ENCODE results near the gene RPN2.
"Not testable (repeated sequence)": the region's sequence is repeated elsewhere in the genome, so short reads cannot be mapped to it uniquely, and the experiment has no call there.

RPN2 gene

DNA sequence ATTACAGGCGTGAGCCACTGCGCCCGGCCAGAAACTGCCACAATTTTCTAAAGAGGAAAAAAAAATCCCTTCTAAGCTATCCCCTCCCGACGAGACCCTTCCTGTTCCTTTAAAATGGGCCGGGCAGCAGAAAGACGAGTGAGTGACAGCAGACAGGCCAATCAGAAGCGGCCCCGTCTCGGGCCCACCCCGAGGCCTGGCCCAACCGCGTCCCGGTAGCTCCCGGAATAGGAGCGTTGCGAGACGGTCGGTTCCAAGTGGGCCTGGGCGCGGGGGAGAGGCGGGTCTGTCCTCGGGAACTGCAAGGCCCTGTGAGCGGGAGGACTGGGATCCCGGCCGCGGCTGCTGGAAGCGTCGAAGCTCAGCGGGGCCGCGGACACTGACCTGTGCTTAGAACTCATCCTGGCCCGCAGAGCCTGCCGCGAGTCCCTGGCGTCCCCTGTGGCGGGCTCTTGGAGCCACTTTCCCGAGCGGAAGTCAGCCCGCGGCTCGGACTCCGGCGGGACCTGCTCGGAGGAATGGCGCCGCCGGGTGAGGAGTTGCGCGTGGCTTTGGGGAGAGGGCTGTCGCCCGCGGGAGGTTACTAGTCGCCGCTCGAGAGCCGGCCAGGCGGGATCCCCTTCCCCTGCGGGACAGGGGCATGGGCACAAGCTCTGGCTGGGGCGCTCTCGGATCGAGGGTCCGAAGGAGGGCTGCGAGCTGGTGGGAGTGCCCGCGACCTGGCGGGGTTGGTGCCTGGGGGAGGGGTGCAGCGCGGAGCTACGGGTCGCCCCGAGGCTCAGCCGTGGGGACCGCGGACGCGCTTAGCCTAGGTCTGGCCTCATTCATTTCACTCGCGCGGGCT, at the start of gene RPN2, which contains the start of gene MROH8:
Gene RPN2, plus strand, starts transcription at position 492 of the 844 bp plus-strand sequence. Its CDS starts 27 bp downstream, at position 519.
Gene MROH8, minus strand, starts transcription at position 710 of the 844 bp plus-strand sequence.
- TF ChIP-seq GATA1 (IDR thresholded peaks at IDR 0.05; ENCODE audit: low read depth, low read length) (no peak), POLR2A (IDR thresholded peaks at IDR 0.05; ENCODE audit: low read length) (peak; percentile 65)
- peak; percentile 97 to 98 for DNase-seq

DNA sequence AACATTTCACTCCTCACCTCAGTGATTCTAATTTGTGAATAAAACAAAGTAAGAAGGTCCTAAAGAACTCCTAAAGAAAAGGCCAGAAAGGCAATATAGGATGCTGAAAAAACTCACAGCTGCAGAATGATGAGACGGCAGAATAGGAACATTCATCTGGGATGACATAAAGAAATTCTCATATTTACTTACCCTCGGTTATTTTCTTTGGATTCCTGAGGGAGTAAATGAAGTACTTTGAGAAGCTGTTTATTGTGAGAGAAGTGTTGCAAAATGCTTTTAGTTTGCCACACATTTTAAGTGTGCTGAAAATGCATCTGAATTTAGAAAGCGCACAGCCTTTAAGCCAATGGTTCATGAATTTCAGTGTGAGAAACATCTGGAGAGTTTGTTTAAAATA, 47.6 kb upstream of the RPN2 start:
- no peak for TF ChIP-seq POLR2A (IDR thresholded peaks at IDR 0.05; ENCODE audit: low read length)
- no peak for TF ChIP-seq GATA1 (IDR thresholded peaks at IDR 0.05; ENCODE audit: low read depth, low read length)
- no peak for DNase-seq

DNA sequence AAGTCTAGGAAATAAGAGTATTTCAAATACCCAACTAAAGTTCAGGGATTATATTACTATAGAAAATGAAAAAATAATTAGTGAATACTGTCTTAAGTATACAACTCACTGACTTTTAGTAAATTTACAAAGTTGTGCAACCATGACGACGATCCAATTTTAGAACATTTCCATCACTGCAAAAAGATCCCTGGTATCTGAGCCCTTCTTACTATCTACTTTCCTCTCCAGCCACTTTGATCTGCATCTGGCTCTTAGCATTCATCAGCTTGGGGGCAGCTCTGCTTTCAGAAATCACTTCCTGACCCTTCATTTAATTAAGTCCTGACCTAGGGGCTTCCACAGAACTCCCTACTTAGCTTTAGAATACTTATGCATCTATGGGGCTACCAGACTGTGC, 45.2 kb upstream of the RPN2 start:
- TF ChIP-seq GATA1 (IDR thresholded peaks at IDR 0.05; ENCODE audit: low read depth, low read length) = no peak
- TF ChIP-seq POLR2A (IDR thresholded peaks at IDR 0.05; ENCODE audit: low read length) = no peak
- no peak for DNase-seq

DNA sequence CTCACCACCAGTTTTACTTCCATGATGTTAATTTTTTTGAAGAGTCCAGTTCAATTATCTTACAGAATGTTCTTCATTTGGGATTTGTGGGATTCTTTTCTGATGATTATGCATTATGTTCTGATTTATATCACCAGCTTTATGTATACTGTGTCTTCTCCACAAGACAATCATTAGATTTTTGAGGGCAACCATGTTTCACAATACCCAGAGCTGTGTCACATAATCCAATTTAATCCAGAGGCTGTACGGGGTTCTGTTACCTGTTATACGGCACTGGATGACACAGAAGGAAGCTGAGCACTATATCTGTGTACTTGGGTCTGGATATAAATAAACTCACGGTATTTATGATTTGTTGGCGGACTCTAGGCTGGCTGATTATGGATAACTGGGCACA, 41.6 kb upstream of the RPN2 start:
- DNase-seq = no peak
- TF ChIP-seq POLR2A (IDR thresholded peaks at IDR 0.05; ENCODE audit: low read length) (no peak), GATA1 (IDR thresholded peaks at IDR 0.05; ENCODE audit: low read depth, low read length) (no peak)

DNA sequence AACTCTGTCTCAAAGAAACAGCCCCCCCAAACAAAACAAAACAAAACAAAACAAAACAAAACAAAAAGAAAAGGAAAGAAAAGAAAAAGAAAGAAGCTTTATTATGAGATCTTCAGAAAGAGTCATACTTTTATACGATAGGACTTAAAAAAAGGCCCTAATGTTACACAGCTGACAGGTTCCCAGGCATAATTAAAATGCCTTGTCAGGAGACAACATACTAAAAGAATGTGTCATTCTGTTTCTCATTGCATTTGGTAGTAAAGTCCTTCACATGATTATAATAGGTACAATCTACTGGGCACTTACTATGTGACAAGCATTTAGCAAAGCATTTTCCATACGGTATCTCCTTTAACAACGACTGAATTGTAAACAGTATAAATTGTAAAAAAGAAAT, 36.4 kb upstream of the RPN2 start:
- TF ChIP-seq GATA1 (IDR thresholded peaks at IDR 0.05; ENCODE audit: low read depth, low read length) = no peak
- no peak for TF ChIP-seq POLR2A (IDR thresholded peaks at IDR 0.05; ENCODE audit: low read length)
- DNase-seq = no peak

DNA sequence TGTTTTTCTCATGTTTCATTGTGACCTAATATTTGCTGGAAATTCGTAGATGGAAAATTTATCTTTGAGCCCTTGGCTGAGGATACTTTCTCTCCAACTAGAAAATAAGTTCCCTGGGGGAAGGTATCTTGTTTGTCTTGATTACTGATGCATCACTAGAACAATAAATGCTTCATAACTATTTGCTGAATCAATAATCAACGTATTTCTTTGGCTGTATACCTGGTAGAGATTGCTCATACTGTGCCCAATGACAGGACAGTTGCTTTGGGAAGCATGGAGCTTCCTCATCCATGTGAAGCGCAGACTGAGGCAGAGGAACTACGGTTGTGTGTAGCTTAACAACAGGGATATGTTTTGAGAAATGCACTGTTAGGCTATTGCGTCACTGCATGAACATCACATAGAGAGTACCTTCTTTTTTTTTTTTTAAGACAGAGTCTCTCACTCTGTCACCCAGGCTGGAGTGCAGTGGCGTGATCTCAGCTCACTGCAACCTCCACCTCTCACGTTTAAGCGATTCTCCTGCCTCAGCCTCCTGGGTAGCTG, 34.2 kb upstream of the RPN2 start:
- DNase-seq = no peak
- no peak for TF ChIP-seq POLR2A (IDR thresholded peaks at IDR 0.05; ENCODE audit: low read length)
- TF ChIP-seq GATA1 (IDR thresholded peaks at IDR 0.05; ENCODE audit: low read depth, low read length) = no peak

DNA sequence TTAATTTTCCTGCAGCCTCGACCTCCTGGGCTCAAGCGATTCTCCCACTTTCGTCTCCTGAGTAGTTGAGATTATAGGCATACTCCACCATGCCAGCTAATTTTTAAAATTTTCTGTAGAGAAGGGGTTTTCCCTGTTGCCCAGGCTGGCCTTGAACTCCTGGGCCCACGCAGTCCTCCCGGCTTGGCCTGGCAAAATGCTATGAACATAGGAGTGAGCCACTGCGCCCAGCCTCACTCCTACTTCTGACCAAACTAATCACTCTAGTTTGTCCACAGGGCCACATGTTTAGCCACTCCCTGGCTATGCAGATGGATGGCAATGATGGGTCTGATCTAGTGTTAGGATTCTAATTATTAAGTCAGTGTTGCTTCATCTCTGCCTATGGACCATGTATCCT, 31.9 kb upstream of the RPN2 start:
- TF ChIP-seq GATA1 (IDR thresholded peaks at IDR 0.05; ENCODE audit: low read depth, low read length) (no peak), POLR2A (IDR thresholded peaks at IDR 0.05; ENCODE audit: low read length) (no peak)
- DNase-seq = no peak

DNA sequence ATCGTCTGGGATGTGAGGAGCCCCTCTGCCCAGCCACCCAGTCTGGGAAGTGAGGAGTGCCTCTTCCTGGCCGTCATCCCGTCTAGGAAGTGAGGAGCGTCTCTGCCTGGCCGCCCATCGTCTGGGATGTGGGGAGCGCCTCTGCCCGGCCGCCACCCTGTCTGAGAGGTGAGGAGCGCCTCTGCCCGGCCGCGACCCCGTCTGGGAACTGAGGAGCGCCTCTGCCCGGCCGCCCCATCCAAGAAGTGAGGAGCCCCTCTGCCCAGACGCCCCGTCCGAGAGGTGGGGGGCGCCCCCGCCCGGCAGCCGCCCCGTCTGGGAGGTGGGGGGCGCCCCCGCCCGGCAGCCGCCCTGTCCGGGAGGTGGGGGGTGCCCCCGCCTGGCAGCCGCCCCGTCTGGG, 28.3 kb upstream of the RPN2 start:
- DNase-seq = not testable (repeated sequence)

DNA sequence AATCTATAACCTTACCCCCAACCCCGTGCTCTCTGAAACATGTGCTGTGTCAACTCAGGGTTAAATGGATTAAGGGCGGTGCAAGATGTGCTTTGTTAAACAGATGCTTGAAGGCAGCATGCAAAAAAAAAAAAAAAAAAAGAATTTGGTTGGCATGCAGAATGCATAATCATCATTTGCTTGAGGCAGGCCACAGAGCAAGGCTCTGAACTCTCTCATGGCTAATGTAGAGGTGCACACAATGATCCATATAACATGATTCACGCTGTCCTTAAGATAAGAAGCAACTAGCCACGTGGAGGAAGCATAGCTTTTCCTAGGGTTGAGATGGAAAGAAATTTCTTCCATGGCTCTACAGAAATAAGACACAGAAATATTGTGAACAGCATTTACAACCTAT, 27.6 kb upstream of the RPN2 start:
- TF ChIP-seq POLR2A (IDR thresholded peaks at IDR 0.05; ENCODE audit: low read length) = no peak
- TF ChIP-seq GATA1 (IDR thresholded peaks at IDR 0.05; ENCODE audit: low read depth, low read length) = no peak
- DNase-seq = no peak

DNA sequence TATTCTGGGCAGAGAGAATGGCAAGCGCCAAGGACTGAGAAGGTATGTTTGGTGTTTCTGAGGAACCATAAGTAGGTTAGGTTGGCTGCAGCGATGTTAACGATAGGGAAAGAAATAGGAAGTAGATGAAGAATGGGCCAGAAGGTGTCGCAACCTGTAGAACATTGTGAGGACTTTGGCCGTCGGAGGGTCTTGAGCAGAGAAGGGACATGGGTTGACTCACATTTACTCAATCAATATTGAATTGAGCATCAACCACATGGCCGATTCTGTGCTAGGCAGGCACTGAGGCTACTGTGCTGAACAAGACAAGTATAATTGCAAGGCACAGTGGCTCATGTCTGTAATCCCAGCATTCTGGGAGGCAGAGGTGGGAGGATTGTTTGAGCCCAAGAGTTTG, 26.8 kb upstream of the RPN2 start:
- no peak for DNase-seq
- TF ChIP-seq POLR2A (IDR thresholded peaks at IDR 0.05; ENCODE audit: low read length) (no peak), GATA1 (IDR thresholded peaks at IDR 0.05; ENCODE audit: low read depth, low read length) (no peak)

DNA sequence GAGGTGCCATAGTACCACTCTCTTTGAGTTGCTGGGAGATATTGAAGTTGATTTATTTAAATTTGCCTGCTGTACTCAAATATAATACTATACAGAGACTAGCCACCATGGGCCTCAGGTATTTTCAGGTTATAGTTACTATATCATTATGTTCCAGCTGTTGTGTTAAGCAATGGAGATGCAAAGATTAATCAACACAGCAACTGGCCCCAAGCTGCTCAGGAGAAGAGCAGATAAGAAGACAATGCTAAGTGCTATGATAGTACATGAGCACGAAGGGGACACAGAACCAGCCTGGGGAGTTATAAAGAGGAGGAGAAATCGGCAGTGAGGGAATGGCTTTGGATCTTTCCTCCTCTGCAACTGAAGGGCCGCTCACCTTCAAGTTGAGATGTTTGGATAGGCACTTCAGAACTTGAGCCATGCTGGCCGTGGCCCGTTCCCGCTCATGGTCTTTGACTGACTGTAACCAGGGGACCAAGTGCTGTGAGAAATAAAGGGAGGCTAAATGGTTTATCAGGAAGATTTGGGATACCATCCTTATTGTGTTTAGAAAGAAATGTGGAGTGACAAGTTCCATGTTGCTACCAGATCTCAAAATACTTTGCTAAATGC, 24.3 kb upstream of the RPN2 start:
- DNase-seq = peak; percentile 59 to 89
- no peak for TF ChIP-seq POLR2A (IDR thresholded peaks at IDR 0.05; ENCODE audit: low read length)
- TF ChIP-seq GATA1 (IDR thresholded peaks at IDR 0.05; ENCODE audit: low read depth, low read length) = peak; percentile 80

DNA sequence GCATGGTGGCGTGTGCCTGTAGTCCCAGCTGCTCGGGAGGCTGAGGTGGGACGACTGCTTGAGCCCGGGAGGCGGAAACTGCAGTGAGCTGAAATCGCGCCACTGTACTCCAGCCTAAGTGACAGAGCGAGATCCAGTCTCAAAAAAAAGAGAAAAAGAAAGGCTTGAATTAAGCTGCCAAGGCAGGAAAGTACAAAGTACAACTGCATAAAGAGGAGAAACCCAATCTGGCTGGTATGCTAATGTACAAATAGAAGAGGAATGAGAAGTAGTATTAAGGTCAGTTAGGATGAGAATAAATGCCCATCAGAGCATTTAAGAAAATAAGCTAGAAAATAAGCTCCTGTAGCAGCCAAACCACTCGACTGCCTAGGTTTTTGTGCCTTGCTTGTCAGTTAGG, 23.1 kb upstream of the RPN2 start:
- no peak for TF ChIP-seq GATA1 (IDR thresholded peaks at IDR 0.05; ENCODE audit: low read depth, low read length)
- TF ChIP-seq POLR2A (IDR thresholded peaks at IDR 0.05; ENCODE audit: low read length) = no peak
- no peak for DNase-seq

DNA sequence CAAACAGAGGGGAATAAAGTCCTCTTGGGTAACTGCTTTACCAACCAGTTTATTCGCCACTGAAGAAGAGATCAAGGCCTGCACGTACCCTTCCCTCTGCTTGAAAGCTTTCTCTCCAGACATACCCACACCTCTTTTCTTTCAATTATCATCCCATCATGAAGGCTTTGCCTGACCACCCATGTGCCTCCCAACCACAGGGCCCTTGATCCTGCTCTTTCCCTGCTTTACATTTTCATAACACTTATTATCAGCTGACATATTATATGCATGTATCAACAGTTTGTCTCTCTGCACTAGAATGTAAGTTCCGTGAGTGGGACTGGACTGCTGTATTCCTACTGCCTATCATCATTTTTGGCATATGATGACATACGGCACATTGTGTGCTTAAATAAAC, 20.9 kb upstream of the RPN2 start:
- DNase-seq = no peak

DNA sequence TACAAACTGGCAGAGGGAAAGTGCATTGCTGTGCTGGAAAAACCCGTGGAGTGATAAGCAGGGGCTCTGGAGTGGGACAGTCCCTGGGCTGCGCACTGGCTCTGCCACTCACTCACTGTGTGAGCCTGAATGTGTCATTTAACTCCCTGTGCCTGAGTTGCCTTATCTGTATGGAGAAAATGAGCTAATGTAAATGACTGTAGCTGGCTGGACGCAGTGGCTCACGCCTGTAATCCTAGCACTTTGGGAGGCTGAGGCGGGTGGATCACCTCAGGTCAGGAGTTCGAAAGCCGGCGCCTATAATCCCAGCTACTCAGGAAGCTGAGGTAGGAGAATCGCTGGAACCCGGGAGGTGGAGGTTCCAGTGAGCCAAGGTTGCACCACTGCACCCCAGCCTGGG, 18.4 kb upstream of the RPN2 start:
- DNase-seq = peak; percentile 10 to 19
- TF ChIP-seq POLR2A (IDR thresholded peaks at IDR 0.05; ENCODE audit: low read length) (no peak), GATA1 (IDR thresholded peaks at IDR 0.05; ENCODE audit: low read depth, low read length) (no peak)

More for the DNA sequence above, 20.9 kb upstream of the RPN2 start:
- TF ChIP-seq GATA1 (IDR thresholded peaks at IDR 0.05; ENCODE audit: low read depth, low read length) (no peak), POLR2A (IDR thresholded peaks at IDR 0.05; ENCODE audit: low read length) (no peak)

All from erythroblast (primary cell).